Measurements from ENCODE around the gene ZYG11A.

The ZYG11A gene

DNA sequence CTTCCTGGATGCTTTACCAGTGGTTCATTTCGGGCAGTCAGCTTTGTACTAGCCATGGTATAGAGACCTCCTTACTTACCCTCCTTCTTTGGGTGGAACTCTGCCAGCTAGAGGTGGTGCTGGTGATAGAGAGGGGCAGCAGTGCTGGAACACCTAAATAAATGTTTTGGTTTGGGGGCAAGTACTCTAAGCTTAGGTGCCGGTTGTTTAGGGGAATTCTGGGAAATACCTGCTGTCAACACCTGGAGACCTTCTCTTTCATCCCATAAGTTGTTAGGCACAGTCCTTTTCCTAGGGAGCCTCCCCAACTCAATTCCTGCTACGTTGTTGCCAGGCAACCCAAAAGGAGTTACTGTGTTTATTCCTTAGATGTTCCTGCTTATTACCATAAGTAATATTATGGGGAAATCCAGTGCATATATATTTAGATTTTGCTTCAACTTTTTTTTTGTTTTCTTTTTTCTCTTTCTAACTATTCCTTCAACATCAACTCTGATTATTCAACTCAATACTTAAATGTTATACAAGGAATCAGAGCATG, 101.4 kb downstream of the ZYG11A start:
- no peak overlapping the region for H3K4me3 ChIP-seq (ENCODE audit: low read length)

GRCh38 chr1:52944566-52944965, 102.0 kb downstream of the ZYG11A start:
- H3K36me3 ChIP-seq (ENCODE audit: control insufficient read depth, low read length): no peaks in the 10 kb centered on the region
- no peaks in the 10 kb centered on the region for H4K20me1 ChIP-seq (ENCODE audit: control insufficient read depth, insufficient read depth, low read depth, low read length)
- H3K9me2 ChIP-seq (replicated peaks; ENCODE audit: control insufficient read depth, low read length): no peaks in the 10 kb centered on the region
- H3K9me3 ChIP-seq (ENCODE audit: control insufficient read depth, insufficient read depth, low read length): no peaks in the 10 kb centered on the region
- no peak overlapping the region for H3K4me3 ChIP-seq (ENCODE audit: low read length)
- TF ChIP-seq EZH2phosphoT487 (IDR thresholded peaks at IDR 0.05; ENCODE audit: borderline replicate concordance, low read length): no peak
- no peak for TF ChIP-seq CTCF (IDR thresholded peaks at IDR 0.05; ENCODE audit: low read depth, low read length, poor library complexity, severe bottlenecking)
- H3F3A ChIP-seq (ENCODE audit: control insufficient read depth, insufficient read depth): no peaks in the 10 kb centered on the region
- no peaks in the 10 kb centered on the region for H3K4me1 ChIP-seq (ENCODE audit: control insufficient read depth, low read length)
- H3K4me2 ChIP-seq (ENCODE audit: low read length): no peak overlapping the region
- no peak overlapping the region for H3K27ac ChIP-seq (ENCODE audit: low read depth, low read length)
- H3K27me3 ChIP-seq (ENCODE audit: control insufficient read depth, low read length): no peaks in the 10 kb centered on the region
- H3K79me2 ChIP-seq (ENCODE audit: control insufficient read depth, low read length): no peaks in the 10 kb centered on the region

More for the DNA sequence above, 101.4 kb downstream of the ZYG11A start:
- H3F3A ChIP-seq (ENCODE audit: control insufficient read depth, insufficient read depth): no peaks in the 10 kb centered on the region
- H3K4me2 ChIP-seq (ENCODE audit: low read length): no peak overlapping the region
- no peaks in the 10 kb centered on the region for H3K27me3 ChIP-seq (ENCODE audit: control insufficient read depth, low read length)
- no peaks in the 10 kb centered on the region for H4K20me1 ChIP-seq (ENCODE audit: control insufficient read depth, insufficient read depth, low read depth, low read length)
- H3K27ac ChIP-seq (ENCODE audit: low read depth, low read length): no peak overlapping the region
- H3K9me2 ChIP-seq (replicated peaks; ENCODE audit: control insufficient read depth, low read length): no peaks in the 10 kb centered on the region
- no peaks in the 10 kb centered on the region for H3K4me1 ChIP-seq (ENCODE audit: control insufficient read depth, low read length)
- H3K36me3 ChIP-seq (ENCODE audit: control insufficient read depth, low read length): no peaks in the 10 kb centered on the region
- TF ChIP-seq EZH2phosphoT487 (IDR thresholded peaks at IDR 0.05; ENCODE audit: borderline replicate concordance, low read length): no peak
- no peak for TF ChIP-seq CTCF (IDR thresholded peaks at IDR 0.05; ENCODE audit: low read depth, low read length, poor library complexity, severe bottlenecking)
- no peaks in the 10 kb centered on the region for H3K9me3 ChIP-seq (ENCODE audit: control insufficient read depth, insufficient read depth, low read length)
- H3K79me2 ChIP-seq (ENCODE audit: control insufficient read depth, low read length): no peaks in the 10 kb centered on the region
